ENCODE data around the gene TMEM45A.

TMEM45A gene

GRCh38 chr3:100613721-100614390 lies 121.4 kb downstream of the TMEM45A start:
- DNase-seq (ENCODE audit: low read depth in 2 of 2) = no peak

- DNase-seq (ENCODE audit: low read depth in 2 of 2) = no peak
Measured at GRCh38 chr3:100614941-100615340, 122.5 kb downstream of the TMEM45A start.

DNA sequence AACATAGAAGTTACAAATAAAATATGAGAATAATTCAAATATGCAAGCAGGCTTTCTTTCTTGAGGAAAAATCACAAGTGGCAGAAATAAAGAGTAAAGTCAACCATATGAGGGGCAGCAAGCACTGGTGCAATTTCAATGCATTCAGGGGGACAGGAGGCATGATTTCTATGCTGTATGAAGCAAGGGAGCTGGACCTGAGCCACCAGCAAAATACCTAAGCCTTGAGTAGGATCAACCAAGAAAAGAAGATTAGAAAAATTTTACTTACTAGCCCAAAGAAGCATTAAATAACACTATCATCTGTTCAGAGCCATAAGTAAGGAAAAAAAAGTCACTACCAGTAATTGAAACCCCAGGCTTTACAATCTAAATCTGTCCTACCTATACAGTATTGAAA lies 123.3 kb downstream of the TMEM45A start:
- DNase-seq (ENCODE audit: low read depth in 2 of 2) = no peak

- DNase-seq (ENCODE audit: low read depth in 2 of 2) = no peak
Measured at GRCh38 chr3:100621251-100621650, 128.8 kb downstream of the TMEM45A start.

All from stimulated activated CD4-positive, alpha-beta T cell treated with anti-CD3 and anti-CD28 coated beads, Interleukin-1b, Interleukin-23, amount 100 ng/mL, for 1 hour (primary cell).